ENCODE measurements around the gene DCLK1.

The DCLK1 gene

DNA sequence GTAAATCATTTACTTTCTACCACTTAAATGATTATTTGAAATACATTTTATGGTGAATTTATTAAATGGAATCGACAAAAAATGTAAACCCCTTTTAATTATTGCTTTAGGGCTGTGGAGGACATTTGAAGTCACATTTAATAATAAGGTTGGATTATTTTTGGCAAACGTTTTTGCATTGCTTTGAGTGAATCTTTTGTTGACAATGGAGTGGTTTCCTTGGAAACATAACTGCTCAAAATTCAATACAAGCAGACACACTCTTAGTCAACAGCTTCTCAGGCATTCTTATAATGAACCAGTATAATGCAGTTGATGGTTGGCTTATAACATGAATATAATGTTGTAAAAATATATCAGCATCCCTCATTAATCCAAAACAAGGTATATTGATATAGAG is 104.7 kb downstream of the DCLK1 start:
- H4K20me1 ChIP-seq (ENCODE audit: insufficient read depth, low read length, poor library complexity, severe bottlenecking), result no peaks in the 10 kb centered on the region
- no peaks in the 10 kb centered on the region for H3F3A ChIP-seq (ENCODE audit: low read depth)
- H3K27me3 ChIP-seq (ENCODE audit: insufficient read depth, low read length, poor library complexity, severe bottlenecking), result no peaks in the 10 kb centered on the region
- no peak for TF ChIP-seq EZH2phosphoT487 (IDR thresholded peaks at IDR 0.05; ENCODE audit: borderline replicate concordance)
- no peak for TF ChIP-seq CTCF (conservative IDR thresholded peaks at IDR 0.05; ENCODE audit: low read length)
- no peak overlapping the region for H3K9ac ChIP-seq (ENCODE audit: low read depth, low read length, poor library complexity, severe bottlenecking)
- H3K9me2 ChIP-seq (replicated peaks; ENCODE audit: low read depth, low read length), result no peaks in the 10 kb centered on the region
- no peak overlapping the region for H3K4me2 ChIP-seq (ENCODE audit: low read depth, low read length, poor library complexity, severe bottlenecking)
- H3K9me3 ChIP-seq (ENCODE audit: insufficient read depth, low read depth, low read length), result no peaks in the 10 kb centered on the region
- H3K36me3 ChIP-seq (ENCODE audit: insufficient read depth, low read length), result no peaks in the 10 kb centered on the region
- no peaks in the 10 kb centered on the region for H3K4me1 ChIP-seq (ENCODE audit: insufficient read depth, low read length, poor library complexity, severe bottlenecking)
- H3K4me3 ChIP-seq (ENCODE audit: low read length, poor library complexity, severe bottlenecking), result no peak overlapping the region
- H3K79me2 ChIP-seq (ENCODE audit: insufficient read depth, low read length), result no peaks in the 10 kb centered on the region
- H2AFZ ChIP-seq (ENCODE audit: low read length), result no peak overlapping the region

GRCh38 chr13:36014763-36015162 is 116.4 kb downstream of the DCLK1 start:
- no peak for TF ChIP-seq CTCF (conservative IDR thresholded peaks at IDR 0.05; ENCODE audit: low read length)
- no peak for TF ChIP-seq EZH2phosphoT487 (IDR thresholded peaks at IDR 0.05; ENCODE audit: borderline replicate concordance)
- Histone ChIP-seq H3K4me3 (ENCODE audit: low read length, poor library complexity, severe bottlenecking) (no peak overlapping the region), H3K9me2 (replicated peaks; ENCODE audit: low read depth, low read length) (no peaks in the 10 kb centered on the region), H3K9me3 (ENCODE audit: insufficient read depth, low read depth, low read length) (no peaks in the 10 kb centered on the region), H3K27me3 (ENCODE audit: insufficient read depth, low read length, poor library complexity, severe bottlenecking) (no peaks in the 10 kb centered on the region), H3K9ac (ENCODE audit: low read depth, low read length, poor library complexity, severe bottlenecking) (no peak overlapping the region), H3K4me1 (ENCODE audit: insufficient read depth, low read length, poor library complexity, severe bottlenecking) (no peaks in the 10 kb centered on the region), H3K36me3 (ENCODE audit: insufficient read depth, low read length) (no peaks in the 10 kb centered on the region), H3F3A (ENCODE audit: low read depth) (no peaks in the 10 kb centered on the region), H2AFZ (ENCODE audit: low read length) (no peak overlapping the region), H3K79me2 (ENCODE audit: insufficient read depth, low read length) (no peaks in the 10 kb centered on the region), H3K4me2 (ENCODE audit: low read depth, low read length, poor library complexity, severe bottlenecking) (no peak overlapping the region), H4K20me1 (ENCODE audit: insufficient read depth, low read length, poor library complexity, severe bottlenecking) (no peaks in the 10 kb centered on the region)

- H3K4me3 ChIP-seq (ENCODE audit: low read length, poor library complexity, severe bottlenecking), result no peak overlapping the region
- H3K27me3 ChIP-seq (ENCODE audit: insufficient read depth, low read length, poor library complexity, severe bottlenecking), result no peaks in the 10 kb centered on the region
These were observed 124.1 kb downstream of the DCLK1 start for GRCh38 chr13:36006894-36007675.

More at GRCh38 chr13:36006894-36007675, 124.1 kb downstream of the DCLK1 start:
- H3K9ac ChIP-seq (ENCODE audit: low read depth, low read length, poor library complexity, severe bottlenecking), result no peak overlapping the region
- no peaks in the 10 kb centered on the region for H3K9me2 ChIP-seq (replicated peaks; ENCODE audit: low read depth, low read length)
- H3K9me3 ChIP-seq (ENCODE audit: insufficient read depth, low read depth, low read length), result no peaks in the 10 kb centered on the region
- H3K36me3 ChIP-seq (ENCODE audit: insufficient read depth, low read length), result no peaks in the 10 kb centered on the region
- no peaks in the 10 kb centered on the region for H3F3A ChIP-seq (ENCODE audit: low read depth)
- TF ChIP-seq EZH2phosphoT487 (IDR thresholded peaks at IDR 0.05; ENCODE audit: borderline replicate concordance) (no peak), CTCF (conservative IDR thresholded peaks at IDR 0.05; ENCODE audit: low read length) (no peak)
- H4K20me1 ChIP-seq (ENCODE audit: insufficient read depth, low read length, poor library complexity, severe bottlenecking), result no peaks in the 10 kb centered on the region
- no peaks in the 10 kb centered on the region for H3K4me1 ChIP-seq (ENCODE audit: insufficient read depth, low read length, poor library complexity, severe bottlenecking)
- H3K79me2 ChIP-seq (ENCODE audit: insufficient read depth, low read length), result no peaks in the 10 kb centered on the region
- H3K4me2 ChIP-seq (ENCODE audit: low read depth, low read length, poor library complexity, severe bottlenecking), result no peak overlapping the region
- no peak overlapping the region for H2AFZ ChIP-seq (ENCODE audit: low read length)

Measured in Loucy (cell line).